Caco-2 (cell line): ENCODE results near the gene RAC2. TPM values are rescaled to one million over a fixed set of nuclear protein-coding genes. Genes with fewer than 3 reads are reported as not detected.

Source experiments
- BruUV-seq: library from RNA; stranded (reverse); fragments of 400-500 nt; replicated peaks from 2 replicates; lab custom pipeline; 2021; lab: Mats Ljungman, UMichigan
- CTCF ChIA-PET: fragments of 300-600 bp; sonication (Branson Sonifier 250); formaldehyde crosslinking; loops from one replicate; lab custom pipeline; 2022; ENCODE audit warnings: antibody characterized with exemption; lab: Charles Lee
- POLR2A ChIA-PET: fragments of 300-600 bp; sonication (Branson Sonifier 250); formaldehyde crosslinking; loops from one replicate; lab custom pipeline; 2022; ENCODE audit warnings: antibody characterized with exemption; lab: Charles Lee
- DNase-seq, 2 experiments: peaks; one replicate each; pipeline versions ENCODE4 v3.0.0 to v3.0.0-alpha.2; 2020 to 2022
- H3K27me3 ChIP-seq: replicated peaks from 2 replicates; pipeline ENCODE4 v1.6.0; 2011; ENCODE audit warnings: low read length; ENCODE audit not compliant: control insufficient read depth, insufficient read depth
- H3K36me3 ChIP-seq: 2 replicates; pipeline ENCODE4 v1.5.1; 2011; ENCODE audit warnings: low read length; ENCODE audit not compliant: control insufficient read depth, insufficient read depth
- H3K4me1 ChIP-seq: fragments of 250-450 bp; sonication (Bioruptor Pico); 2 replicates; pipeline ENCODE4 v1.5.1; 2020; ENCODE audit warnings: mild to moderate bottlenecking
- H3K4me3 ChIP-seq: 2 replicates; pipeline ENCODE4 v1.5.1; 2011; ENCODE audit warnings: low read depth, mild to moderate bottlenecking, control low read depth, low read length
- H3K9me3 ChIP-seq: fragments of 250-450 bp; sonication (Bioruptor Pico); 2 replicates; pipeline ENCODE4 v1.5.1; 2020; ENCODE audit warnings: mild to moderate bottlenecking, moderate library complexity
- H3K27ac Mint-ChIP-seq: one replicate; pipeline ENCODE4 v1.8.0; 2022; ENCODE audit warnings: mixed read lengths; ENCODE audit not compliant: unreplicated experiment
- H3K27me3 Mint-ChIP-seq: one replicate; pipeline ENCODE4 v1.8.0; 2022; ENCODE audit warnings: mixed read lengths; ENCODE audit not compliant: insufficient read depth, unreplicated experiment
- H3K36me3 Mint-ChIP-seq: one replicate; pipeline ENCODE4 v1.8.0; 2022; ENCODE audit warnings: mild to moderate bottlenecking, mixed read lengths; ENCODE audit not compliant: insufficient read depth, unreplicated experiment
- H3K4me1 Mint-ChIP-seq: one replicate; pipeline ENCODE4 v1.8.0; 2022; ENCODE audit warnings: low read depth, mixed read lengths; ENCODE audit not compliant: unreplicated experiment
- H3K4me3 Mint-ChIP-seq: one replicate; pipeline ENCODE4 v1.8.0; 2022; ENCODE audit warnings: mild to moderate bottlenecking, moderate library complexity, mixed read lengths; ENCODE audit not compliant: unreplicated experiment
- H3K9me3 Mint-ChIP-seq: one replicate; pipeline ENCODE4 v1.8.0; 2022; ENCODE audit warnings: mixed read lengths; ENCODE audit not compliant: unreplicated experiment
- CTCF ChIP-seq, 2 experiments: fragments of 200-600 bp in 1 of 2; IDR thresholded peaks; 1 replicate in 1 of 2; 2 replicates in 1 of 2; pipeline versions ENCODE4 v1.5.1 to v1.8.0; 2011 to 2022; ENCODE audit warnings: antibody characterized with exemption in 1 of 2, control low read depth in 1 of 2, inconsistent platforms in 1 of 2, low read depth in 1 of 2, low read length in 1 of 2, mild to moderate bottlenecking in 1 of 2, moderate library complexity in 1 of 2; ENCODE audit not compliant: insufficient read depth in 1 of 2, severe bottlenecking in 1 of 2, unreplicated experiment in 1 of 2
- intact Hi-C: fragments of 100-400 bp; cut with micrococcal nuclease; formaldehyde crosslinking; loops from one replicate; pipeline ENCODE4 v1.10.0; 2022; ENCODE audit not compliant: unreplicated experiment
- total RNA-seq: library from RNA; stranded (reverse); gene quantifications from 2 replicates; pipeline ENCODE4 v1.2.3, GENCODE V29; 2022

The RAC2 gene
- total RNA-seq, 1 experiment from 2014 or later, result 0.25 TPM

- no peak for DNase-seq
- no peaks in the 10 kb centered on the region for H3K4me1 Mint-ChIP-seq
- H3K4me1 ChIP-seq, result no peaks in the 10 kb centered on the region
- ChIA-PET POLR2A (no interaction called here), CTCF (no interaction called here)
- H3K36me3 ChIP-seq, result no peaks in the 10 kb centered on the region
- no peaks in the 10 kb centered on the region for H3K9me3 Mint-ChIP-seq
- no peak within 1 kb of the TSS for H3K27ac Mint-ChIP-seq
- no peak within 1 kb of the TSS for H3K4me3 ChIP-seq
- H3K27me3 Mint-ChIP-seq, result peaks cover 15% of the 10 kb centered on the region
- no peaks in the 10 kb centered on the region for H3K27me3 ChIP-seq
- no peaks in the 10 kb centered on the region for H3K9me3 ChIP-seq
- peaks cover 6% of the 10 kb centered on the region for H3K36me3 Mint-ChIP-seq
- no peak within 1 kb of the TSS for H3K4me3 Mint-ChIP-seq
- TF ChIP-seq CTCF (IDR thresholded peaks at IDR 0.05; ENCODE audit: insufficient read depth in 1 of 2, low read depth in 1 of 2, low read length in 1 of 2, severe bottlenecking in 1 of 2, unreplicated experiment in 1 of 2), result no peak
- intact Hi-C loops, result no loop called here
- BruUV-seq, result no TSS peak
Measured at GRCh38 chr22:37282385-37282677, 38.3 kb upstream of the RAC2 start, which contains the start of gene CYTH4. TSS of gene CYTH4 (plus strand) at chr22:37282508. CDS start at chr22:37282570, 62 bp downstream.

DNA sequence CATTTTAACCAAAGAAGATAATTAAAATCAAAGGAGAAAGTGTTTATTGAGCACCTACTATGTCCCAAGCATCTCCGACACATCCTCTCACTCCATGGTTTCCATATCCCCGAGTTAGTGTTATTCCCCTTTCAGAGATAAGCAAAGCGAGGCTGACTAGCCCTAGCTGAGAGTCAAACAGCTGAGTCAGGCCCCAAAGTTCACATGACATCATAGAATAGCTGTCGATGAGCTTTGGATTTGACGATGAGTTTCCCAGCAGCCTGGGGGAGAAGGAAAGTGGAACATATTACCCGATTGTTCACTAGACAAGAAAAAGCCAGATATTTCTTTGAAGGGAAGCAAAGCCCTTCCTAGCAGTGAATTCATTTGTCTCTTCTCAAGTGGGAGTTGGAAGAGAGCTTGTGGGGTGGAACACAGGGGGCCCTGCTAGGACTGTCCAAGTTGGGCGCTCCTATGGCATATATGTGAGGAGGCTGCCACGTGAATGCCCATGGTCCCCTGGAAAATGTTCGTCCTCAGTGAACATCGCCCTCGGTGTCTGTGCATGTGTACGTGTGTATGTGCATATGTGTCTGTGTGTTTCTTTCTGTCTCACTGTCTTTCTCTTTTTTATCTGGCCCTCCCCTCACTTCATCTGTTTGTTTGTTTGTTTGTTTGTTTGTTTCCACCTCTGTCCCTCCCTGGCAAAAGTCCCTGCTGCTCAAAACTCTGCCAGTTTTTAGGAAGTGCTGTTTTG is 37.7 kb upstream of the RAC2 start:
- no peaks in the 10 kb centered on the region for H3K27me3 ChIP-seq
- no TSS peak for BruUV-seq
- H3K27me3 Mint-ChIP-seq, result peaks cover 15% of the 10 kb centered on the region
- H3K4me1 ChIP-seq, result no peaks in the 10 kb centered on the region
- ChIA-PET CTCF (no interaction called here), POLR2A (no interaction called here)
- no peak for DNase-seq
- H3K36me3 ChIP-seq, result no peaks in the 10 kb centered on the region
- no peaks in the 10 kb centered on the region for H3K4me1 Mint-ChIP-seq
- no peak overlapping the region for H3K4me3 Mint-ChIP-seq
- H3K27ac Mint-ChIP-seq, result no peak overlapping the region
- no peak for TF ChIP-seq CTCF (IDR thresholded peaks at IDR 0.05; ENCODE audit: insufficient read depth in 1 of 2, low read depth in 1 of 2, low read length in 1 of 2, severe bottlenecking in 1 of 2, unreplicated experiment in 1 of 2)
- intact Hi-C loops, result no loop called here
- no peaks in the 10 kb centered on the region for H3K9me3 Mint-ChIP-seq
- H3K36me3 Mint-ChIP-seq, result peaks cover 5% of the 10 kb centered on the region
- H3K9me3 ChIP-seq, result no peaks in the 10 kb centered on the region
- H3K4me3 ChIP-seq, result no peak overlapping the region

- no peak overlapping the region for H3K4me3 ChIP-seq
- no peaks in the 10 kb centered on the region for H3K4me1 Mint-ChIP-seq
- DNase-seq, result no peak
- H3K27ac Mint-ChIP-seq, result no peak overlapping the region
- intact Hi-C loops, result no loop called here
- H3K36me3 Mint-ChIP-seq, result no peaks in the 10 kb centered on the region
- BruUV-seq, result no TSS peak
- H3K36me3 ChIP-seq, result no peaks in the 10 kb centered on the region
- CTCF ChIA-PET, result no interaction called here
- H3K4me3 Mint-ChIP-seq, result no peak overlapping the region
- no peak for TF ChIP-seq CTCF (IDR thresholded peaks at IDR 0.05; ENCODE audit: insufficient read depth in 1 of 2, low read depth in 1 of 2, low read length in 1 of 2, severe bottlenecking in 1 of 2, unreplicated experiment in 1 of 2)
- no peaks in the 10 kb centered on the region for H3K4me1 ChIP-seq
- POLR2A ChIA-PET, result no interaction called here
- H3K9me3 Mint-ChIP-seq, result no peaks in the 10 kb centered on the region
- H3K27me3 ChIP-seq, result no peaks in the 10 kb centered on the region
- H3K27me3 Mint-ChIP-seq, result peaks cover 10% of the 10 kb centered on the region
- H3K9me3 ChIP-seq, result no peaks in the 10 kb centered on the region
Measured at GRCh38 chr22:37281195-37281594, 37.1 kb upstream of the RAC2 start.
